GM04503 (cell line): ENCODE results near the gene IFI27L1.
"Not testable (repeated sequence)": the region's sequence is repeated elsewhere in the genome, so short reads cannot be mapped to it uniquely, and the experiment has no call there.

Experiments
- DNase-seq: peaks from one replicate; pipeline ENCODE4 v3.0.0-alpha.2; 2012; ENCODE audit warnings: low read depth

The IFI27L1 gene

DNA sequence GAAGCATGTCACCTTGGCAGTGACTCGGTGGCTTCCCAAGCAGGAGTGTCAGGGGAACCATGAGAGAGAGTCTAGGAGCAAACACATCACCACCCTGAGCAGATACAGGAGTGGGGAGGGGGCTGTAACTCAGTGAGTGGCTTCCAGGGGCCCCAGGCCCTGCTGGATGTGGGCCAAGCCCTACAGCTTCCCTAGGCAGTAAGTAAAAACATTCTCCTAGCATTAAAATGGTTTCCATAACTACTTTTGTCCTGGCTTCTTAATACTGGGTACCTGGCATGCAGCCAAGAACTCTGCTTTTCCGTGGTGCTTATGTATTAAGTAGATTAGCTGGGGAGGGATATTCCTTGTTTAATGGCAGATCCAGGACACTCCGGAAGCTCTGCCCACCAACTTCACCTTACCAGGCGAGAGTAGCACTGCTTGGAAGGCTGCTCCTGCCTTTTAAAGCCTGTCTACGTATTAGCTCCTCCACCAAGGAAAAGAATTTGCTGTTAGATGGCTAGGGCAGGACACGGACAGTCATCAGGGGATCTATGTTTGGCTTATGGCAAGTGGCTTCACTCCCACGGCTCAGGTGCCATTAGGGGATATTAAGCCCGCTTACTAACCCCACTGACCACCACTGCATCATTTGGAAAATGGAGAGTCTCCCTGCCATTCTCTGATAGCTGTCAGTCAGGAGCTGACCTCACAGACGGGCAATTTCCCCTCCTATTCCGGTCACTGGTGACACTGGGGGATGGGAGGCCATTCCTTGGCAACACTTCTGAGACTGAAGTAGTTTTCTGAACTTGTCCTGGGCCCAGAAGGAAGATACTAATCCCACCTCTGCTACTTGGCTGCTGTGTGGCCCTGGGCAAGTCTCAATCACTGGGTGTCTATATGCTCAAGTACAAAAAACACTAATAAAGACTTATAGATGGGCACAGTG is 32.2 kb upstream of the IFI27L1 start:
- no peak for DNase-seq

- DNase-seq = no peak
Measured at GRCh38 chr14:94049625-94050023, 31.5 kb upstream of the IFI27L1 start.

- DNase-seq = no peak
Measured at GRCh38 chr14:94050231-94050880, 30.8 kb upstream of the IFI27L1 start.

- DNase-seq = no peak
Measured at GRCh38 chr14:94051115-94051514, 30.0 kb upstream of the IFI27L1 start.

DNA sequence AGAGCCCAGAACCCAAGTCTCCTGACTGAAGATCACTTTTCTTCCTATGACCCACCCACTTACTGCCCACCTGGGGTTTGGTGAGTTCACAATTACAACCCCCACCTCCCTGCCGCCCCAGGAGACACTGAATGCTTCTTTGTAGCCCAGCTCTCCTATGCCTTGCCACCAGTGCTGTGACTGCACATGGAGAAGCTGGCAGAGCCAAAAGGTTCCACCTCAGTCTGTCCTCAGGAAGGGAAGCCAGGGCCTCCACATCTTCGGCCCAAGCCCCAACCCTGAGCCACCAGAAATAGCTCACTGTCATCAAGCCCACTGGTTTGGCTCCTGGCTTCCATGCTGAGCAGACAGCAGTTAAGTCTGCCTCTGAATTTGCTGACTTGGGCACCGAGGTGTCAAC is 29.3 kb upstream of the IFI27L1 start:
- DNase-seq = no peak

GRCh38 chr14:94052199-94052598 is 28.9 kb upstream of the IFI27L1 start:
- no peak for DNase-seq

DNA sequence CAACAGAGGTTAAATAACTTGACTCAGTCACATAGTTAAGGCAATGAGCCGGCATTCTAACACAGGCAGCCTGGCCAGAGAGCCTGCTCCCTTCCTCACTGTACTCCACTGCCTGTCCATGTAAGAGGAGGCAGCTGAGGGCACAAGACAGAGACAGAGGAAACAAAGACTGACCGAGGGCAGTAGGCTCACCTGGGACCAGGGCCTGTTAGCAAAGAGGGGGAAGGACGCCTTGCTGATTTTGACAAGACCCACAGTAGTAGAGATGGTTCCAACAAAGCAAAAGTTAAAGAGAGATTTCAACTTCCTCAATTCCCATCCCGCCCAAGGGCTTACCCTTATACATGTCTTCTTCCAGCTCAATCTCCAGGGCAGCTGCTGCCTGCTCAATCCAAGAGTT is 28.4 kb upstream of the IFI27L1 start:
- no peak for DNase-seq

GRCh38 chr14:94054401-94054800 is 26.7 kb upstream of the IFI27L1 start:
- no peak for DNase-seq

DNA sequence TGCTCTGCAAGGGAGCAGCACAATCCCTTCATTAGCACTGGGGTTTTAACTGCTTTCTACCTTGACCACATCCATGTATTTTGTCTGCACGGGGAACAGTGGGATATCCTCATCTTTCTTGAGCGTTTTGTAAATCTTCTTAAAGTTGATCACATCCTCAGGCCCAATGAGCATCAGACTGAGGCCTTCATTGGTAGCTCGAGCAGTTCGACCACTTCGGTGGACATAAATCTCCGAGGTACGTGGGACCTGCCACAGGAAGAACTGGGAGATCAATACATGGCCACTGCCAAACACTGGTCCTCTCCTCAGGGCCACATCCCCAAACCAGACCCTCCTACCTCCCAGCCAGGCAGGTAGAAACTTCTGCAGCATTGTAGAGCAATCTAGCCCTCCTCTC is 26.2 kb upstream of the IFI27L1 start:
- no peak for DNase-seq

DNA sequence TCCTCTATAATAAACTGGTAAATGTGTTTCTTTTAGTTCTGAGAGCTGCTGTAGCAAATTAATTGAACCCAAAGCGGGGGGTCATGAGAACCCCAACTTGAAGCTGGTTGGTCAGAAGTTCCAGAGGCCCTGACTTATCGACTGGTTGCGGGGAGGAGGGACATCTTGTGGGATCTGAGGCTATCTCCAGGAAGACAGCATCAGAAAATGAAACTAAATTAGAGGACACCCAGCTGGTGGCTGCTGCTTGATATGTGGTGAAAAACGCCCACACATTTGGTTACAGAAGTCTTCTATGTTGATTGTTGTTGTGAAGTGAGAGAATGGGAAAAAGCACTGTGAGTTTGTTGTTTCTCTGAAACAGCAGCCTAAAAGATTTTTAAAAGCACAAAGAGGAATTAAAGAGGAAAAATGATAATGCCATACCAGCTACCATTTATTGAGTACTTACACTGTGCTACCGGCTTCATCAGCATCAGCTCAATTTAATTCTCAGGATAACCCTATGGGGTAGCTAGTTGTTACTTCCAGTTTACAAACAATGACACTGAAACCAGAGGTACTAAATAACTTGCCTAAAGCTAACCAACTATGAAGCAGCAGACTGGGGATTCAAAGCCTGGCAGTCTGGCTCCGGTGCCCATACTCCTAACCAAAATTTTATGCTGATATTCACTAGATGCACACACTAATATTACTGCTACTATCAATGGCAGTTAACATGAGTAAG is 24.4 kb upstream of the IFI27L1 start:
- no peak for DNase-seq

DNA sequence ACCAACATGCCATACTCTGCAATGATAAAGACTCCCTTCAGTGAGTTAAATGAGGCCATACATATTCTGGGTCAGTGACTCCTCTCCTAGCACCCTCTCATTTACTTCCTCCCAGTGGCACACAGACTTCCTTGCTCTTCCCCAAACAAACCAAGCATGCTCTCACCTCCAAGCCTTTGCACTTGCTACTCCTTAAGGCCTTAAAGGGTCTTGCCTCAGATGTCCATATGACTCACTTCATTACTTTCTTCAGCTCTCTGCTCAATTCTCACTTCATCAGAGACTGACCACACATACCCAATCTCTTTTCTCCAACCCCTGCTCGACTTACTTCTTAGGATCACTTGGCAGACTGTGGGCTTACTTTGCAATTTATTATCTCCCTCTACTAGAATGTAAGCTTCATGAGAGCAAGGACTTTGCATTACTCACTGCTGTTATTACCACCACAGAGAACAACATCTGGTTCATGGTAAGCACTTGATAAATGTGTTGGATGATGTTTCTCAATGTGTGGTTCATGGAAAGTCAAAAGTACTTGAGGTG is 22.9 kb upstream of the IFI27L1 start:
- DNase-seq = no peak

GRCh38 chr14:94058674-94059138 is 22.4 kb upstream of the IFI27L1 start:
- DNase-seq = no peak

DNA sequence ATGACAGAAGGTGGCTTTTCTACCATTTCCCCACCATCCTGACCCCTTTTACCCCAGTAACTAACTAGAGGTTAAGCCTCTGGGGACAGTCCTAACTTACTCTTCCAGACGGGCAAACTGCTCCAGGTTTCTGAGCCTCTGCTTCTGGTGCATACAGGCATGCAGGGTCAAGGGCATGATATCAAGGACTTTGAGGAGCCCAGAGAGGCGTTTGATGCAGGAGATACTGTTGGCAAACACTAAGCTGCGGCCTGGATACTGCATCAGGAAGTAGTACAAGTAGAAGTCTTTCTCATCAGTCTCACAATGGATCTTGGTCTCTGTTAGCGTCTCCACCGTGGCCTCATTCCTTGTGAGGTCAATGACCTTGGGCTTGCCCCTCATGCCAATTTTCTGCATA is 21.1 kb upstream of the IFI27L1 start:
- DNase-seq = no peak

- no peak for DNase-seq
Measured at GRCh38 chr14:94062344-94062940, 18.7 kb upstream of the IFI27L1 start.

DNA sequence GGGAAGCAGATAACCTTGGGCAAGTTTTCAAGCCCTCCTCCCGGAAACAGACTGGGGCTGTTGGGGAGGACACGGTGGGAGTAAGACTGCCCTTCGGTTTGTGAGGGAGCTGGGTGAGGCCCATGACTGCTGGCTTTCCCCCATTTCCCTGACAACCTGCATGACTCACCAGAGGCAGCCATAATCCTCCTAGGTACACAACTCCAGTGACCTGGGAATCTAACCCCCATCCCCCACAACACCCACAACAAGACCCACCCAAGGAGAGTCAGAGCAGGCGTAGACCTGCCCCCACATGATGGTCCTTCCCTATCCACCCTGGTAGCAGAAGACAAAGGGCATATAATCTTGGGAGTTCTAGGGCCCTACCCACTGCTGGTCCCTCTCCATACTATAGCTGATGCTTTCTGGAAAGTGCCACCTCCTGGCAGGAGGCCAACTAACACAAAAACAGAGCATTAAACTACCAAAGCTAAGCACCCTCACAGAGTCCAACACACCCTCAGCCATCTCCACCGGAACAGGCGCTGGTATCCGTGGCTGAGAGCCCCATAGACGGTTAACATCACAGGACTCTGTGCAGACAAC is 14.9 kb upstream of the IFI27L1 start:
- DNase-seq = no peak

DNA sequence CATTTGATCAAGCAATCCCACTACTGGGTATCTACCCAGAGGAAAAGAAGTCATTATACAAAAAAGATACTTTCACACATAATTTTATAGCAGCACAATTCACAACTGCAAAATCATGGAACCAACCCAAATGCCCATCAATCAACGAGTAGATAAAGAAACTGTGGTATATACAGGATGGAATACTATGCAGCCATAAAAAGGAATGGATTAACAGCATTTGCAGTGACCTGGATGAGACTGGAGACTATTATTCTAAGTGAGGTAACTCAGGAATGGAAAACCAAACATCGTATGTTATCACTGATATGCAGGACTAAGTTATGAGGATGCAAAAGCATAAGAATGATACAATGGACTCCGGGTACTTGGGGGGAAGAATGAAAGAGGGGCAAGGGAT is 9.0 kb upstream of the IFI27L1 start:
- DNase-seq = not testable (repeated sequence)

DNA sequence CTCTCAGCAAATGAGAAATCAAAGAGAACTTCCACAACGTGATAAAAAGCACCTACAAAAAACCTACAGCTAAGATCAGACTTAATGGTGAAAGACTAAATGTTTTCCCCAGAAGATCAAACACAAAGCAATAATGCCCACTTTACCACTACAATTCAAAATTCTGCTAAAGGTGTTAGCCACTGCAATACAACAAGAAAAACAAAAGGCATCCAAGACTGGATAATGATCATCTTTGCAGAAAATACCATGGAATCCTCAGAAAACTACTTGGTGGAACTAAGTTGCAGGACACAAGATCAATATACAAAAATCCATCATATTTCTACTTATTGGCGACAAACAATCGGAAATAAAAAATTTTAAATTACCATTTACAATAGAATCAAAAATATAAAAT is 6.6 kb upstream of the IFI27L1 start:
- no peak for DNase-seq

DNA sequence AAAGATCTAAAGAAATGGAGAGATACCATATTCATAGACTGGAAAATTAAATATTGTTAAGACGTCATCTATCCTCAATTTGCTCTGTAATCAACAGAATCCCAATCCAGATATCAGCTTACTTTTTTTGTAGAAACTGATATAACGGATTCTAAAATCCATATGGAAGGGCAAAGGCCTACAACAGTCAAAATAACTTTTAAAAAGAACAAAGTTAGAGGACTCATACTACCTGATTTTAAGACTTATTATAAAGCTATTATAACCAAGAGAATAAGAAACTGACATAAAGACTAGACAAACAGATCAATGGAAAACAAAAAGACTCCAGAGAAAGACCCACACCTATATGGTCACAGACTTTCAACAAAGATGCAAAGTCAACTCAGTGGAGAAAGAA is 6.1 kb upstream of the IFI27L1 start:
- DNase-seq = no peak

- DNase-seq = no peak
Measured at GRCh38 chr14:94077111-94077821, 3.8 kb upstream of the IFI27L1 start.

DNA sequence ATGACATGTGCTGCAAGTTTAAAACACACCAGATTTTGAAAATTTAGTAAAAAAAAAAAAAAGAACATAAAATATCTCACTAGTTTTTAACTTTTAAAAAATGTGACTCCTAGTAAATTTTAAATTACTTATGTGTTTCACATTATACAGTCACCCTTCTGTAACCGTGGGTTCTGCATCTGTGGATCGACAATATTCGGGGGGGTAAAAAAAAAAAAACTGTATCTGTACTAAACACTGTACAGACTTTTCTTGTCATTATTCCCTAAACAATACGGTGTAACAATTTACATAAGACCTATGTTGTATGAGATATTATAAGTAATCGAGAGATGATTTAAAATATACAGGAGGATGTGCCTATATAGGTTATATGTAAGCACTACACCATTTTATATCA is 3.3 kb upstream of the IFI27L1 start:
- DNase-seq = no peak
